Measurements from ENCODE around the gene ECPAS. TPM values are rescaled to one million over a fixed set of nuclear protein-coding genes. Genes with fewer than 3 reads are reported as not detected.
"Not testable (repeated sequence)": the region's sequence is repeated elsewhere in the genome, so short reads cannot be mapped to it uniquely, and the experiment has no call there.

Gene ECPAS
- total RNA-seq, 1 experiment from 2014 or later = 71.1 TPM

GRCh38 chr9:111449705-111450104, 34.5 kb downstream of the ECPAS start:
- Histone ChIP-seq H3K4me1 (ENCODE audit: control insufficient read depth in 1 of 2, insufficient read depth in 2 of 2, low read length in 2 of 2) (no peaks in the 10 kb centered on the region), H3K9ac (ENCODE audit: low read length) (no peak overlapping the region), H3K9me3 (ENCODE audit: control insufficient read depth in 1 of 2, insufficient read depth in 1 of 2, low read depth in 1 of 2, low read length in 2 of 2) (no peaks in the 10 kb centered on the region), H4K20me1 (ENCODE audit: insufficient read depth) (no peaks in the 10 kb centered on the region; the same call in 1 of the 2 replicates), H3K27me3 (ENCODE audit: insufficient read depth, low read length) (no peaks in the 10 kb centered on the region), H3K27ac (ENCODE audit: low read depth, low read length) (no peak overlapping the region), H3K4me3 (replicated peaks in 1 of 2; ENCODE audit: low read depth in 1 of 2, low read length in 2 of 2) (no peak overlapping the region), H3K4me2 (ENCODE audit: low read length) (no peak overlapping the region), H3K9me2 (ENCODE audit: insufficient read depth) (no peaks in the 10 kb centered on the region), H3K79me2 (ENCODE audit: insufficient read depth, low read length) (peaks cover 69% of the 10 kb centered on the region), H3K36me3 (ENCODE audit: control insufficient read depth in 1 of 2, insufficient read depth in 2 of 2, low read length in 2 of 2) (peaks cover 2 to 4% of the 10 kb centered on the region in 2 experiments; a peak in 2 of 4 replicates), H2AFZ (ENCODE audit: low read depth, low read length, poor library complexity, severe bottlenecking) (no peak overlapping the region)
- POLR2A ChIA-PET = no interaction called here
- intact Hi-C loops (cut with micrococcal nuclease) = no loop called here
- CTCF ChIA-PET = no interaction called here
- TF ChIP-seq CTCF (IDR thresholded peaks at IDR 0.05 in 2 of 3, conservative IDR thresholded peaks at IDR 0.05 in 1 of 3; ENCODE audit: borderline replicate concordance in 1 of 3, insufficient read depth in 1 of 3, low read depth in 2 of 3, low read length in 2 of 3) (no peak), EGR1 (IDR thresholded peaks at IDR 0.05; ENCODE audit: low read depth) (no peak)
- ATAC-seq (no peak), DNase-seq (ENCODE audit: low read depth, low spot score) (no peak)
- BruUV-seq (replicated peaks) = no TSS peak
- RAD21 ChIA-PET (ENCODE audit: low non-redundant PET in 1 of 2, low total read pairs in 2 of 2, uncharacterized antibody in 2 of 2, unreplicated experiment in 2 of 2) = no interaction called here

GRCh38 chr9:111445799-111446198, 38.4 kb downstream of the ECPAS start:
- BruUV-seq (replicated peaks); RAD21 ChIA-PET (ENCODE audit: low non-redundant PET in 1 of 2, low total read pairs in 2 of 2, uncharacterized antibody in 2 of 2, unreplicated experiment in 2 of 2); H4K20me1 ChIP-seq (ENCODE audit: insufficient read depth); H3K4me3 ChIP-seq (replicated peaks in 1 of 2; ENCODE audit: low read depth in 1 of 2, low read length in 2 of 2); intact Hi-C loops (cut with micrococcal nuclease); CTCF ChIA-PET; POLR2A ChIA-PET; H3K4me1 ChIP-seq (ENCODE audit: control insufficient read depth in 1 of 2, insufficient read depth in 2 of 2, low read length in 2 of 2); ATAC-seq; H2AFZ ChIP-seq (ENCODE audit: low read depth, low read length, poor library complexity, severe bottlenecking); H3K27ac ChIP-seq (ENCODE audit: low read depth, low read length); H3K27me3 ChIP-seq (ENCODE audit: insufficient read depth, low read length); H3K4me2 ChIP-seq (ENCODE audit: low read length); H3K9me2 ChIP-seq (ENCODE audit: insufficient read depth); DNase-seq (ENCODE audit: low read depth, low spot score); H3K9ac ChIP-seq (ENCODE audit: low read length); H3K9me3 ChIP-seq (ENCODE audit: control insufficient read depth in 1 of 2, insufficient read depth in 1 of 2, low read depth in 1 of 2, low read length in 2 of 2): not testable (repeated sequence)
- Histone ChIP-seq H3K79me2 (ENCODE audit: insufficient read depth, low read length) (peaks cover 36% of the 10 kb centered on the region), H3K36me3 (ENCODE audit: control insufficient read depth in 1 of 2, insufficient read depth in 2 of 2, low read length in 2 of 2) (peaks cover 4 to 14% of the 10 kb centered on the region in 2 experiments)

Data from HCT116 (cell line).